ENCODE measurements around the gene CDKN2A. TPM values are rescaled to one million over a fixed set of nuclear protein-coding genes. Genes with fewer than 3 reads are reported as not detected.

Gene CDKN2A
- polyA plus RNA-seq, 1 donor (not counting 4 experiments of a cell fraction or from before 2014, with no cell fraction given): 65.3 TPM

- H3K9me3 ChIP-seq (ENCODE audit: control insufficient read depth, low read depth, low read length): no peaks in the 10 kb centered on the region
- no peaks in the 10 kb centered on the region for H3K27me3 ChIP-seq (ENCODE audit: control insufficient read depth, extremely low read depth, insufficient read depth, low read length)
- H3K4me3 ChIP-seq (ENCODE audit: control insufficient read depth in 2 of 3, extremely low read depth in 1 of 3, insufficient read depth in 2 of 3, low read depth in 1 of 3, low read length in 3 of 3): no peak overlapping the region
- no peak overlapping the region for H3K4me2 ChIP-seq (ENCODE audit: control insufficient read depth, extremely low read depth, insufficient read depth, low read depth, low read length)
- dilution Hi-C loops (cut with MboI; ENCODE audit: extremely low pct_ligation_motif_present, low sequenced_read_pairs): no loop called here
- H2AFZ ChIP-seq (ENCODE audit: control insufficient read depth, low read length): no peak overlapping the region
- TF ChIP-seq CTCF (optimal IDR thresholded peaks at IDR 0.05 in 1 of 3, IDR thresholded peaks at IDR 0.05 in 1 of 3, conservative IDR thresholded peaks at IDR 0.05 in 1 of 3; ENCODE audit: extremely low read depth in 1 of 3, insufficient read depth in 2 of 3, low read length in 3 of 3) (no peak), EZH2 (IDR thresholded peaks at IDR 0.05; ENCODE audit: low read length) (no peak)
- no peaks in the 10 kb centered on the region for H3K9me1 ChIP-seq (ENCODE audit: control insufficient read depth, extremely low read depth, insufficient read depth, low read length)
- DNase-seq (ENCODE audit: low read depth, low spot score) (no peak), FAIRE-seq (peak; percentile 70)
- no peaks in the 10 kb centered on the region for H3K79me2 ChIP-seq (ENCODE audit: control insufficient read depth, insufficient read depth, low read length)
- H3K27ac ChIP-seq (ENCODE audit: control insufficient read depth, insufficient read depth, low read length): no peak overlapping the region
- peaks cover 23% of the 10 kb centered on the region for H3K4me1 ChIP-seq (ENCODE audit: control insufficient read depth, extremely low read depth, insufficient read depth, low read length)
- H3K9ac ChIP-seq (ENCODE audit: control insufficient read depth, extremely low read depth, insufficient read depth, low read length): no peak overlapping the region
- H4K20me1 ChIP-seq (ENCODE audit: control insufficient read depth, extremely low read depth, insufficient read depth, low read length): no peaks in the 10 kb centered on the region
- no peaks in the 10 kb centered on the region for H3K36me3 ChIP-seq (ENCODE audit: control insufficient read depth in 2 of 2, extremely low read depth in 1 of 2, insufficient read depth in 2 of 2, low read length in 2 of 2)
Observed at GRCh38 chr9:21931428-21931827, 62.8 kb downstream of the CDKN2A start.

- no peak overlapping the region for H2AFZ ChIP-seq (ENCODE audit: control insufficient read depth, low read length)
- no peak overlapping the region for H3K4me2 ChIP-seq (ENCODE audit: control insufficient read depth, extremely low read depth, insufficient read depth, low read depth, low read length)
- DNase-seq (ENCODE audit: low read depth, low spot score) (no peak), FAIRE-seq (no peak)
- H3K9ac ChIP-seq (ENCODE audit: control insufficient read depth, extremely low read depth, insufficient read depth, low read length): no peak overlapping the region
- no peaks in the 10 kb centered on the region for H3K27me3 ChIP-seq (ENCODE audit: control insufficient read depth, extremely low read depth, insufficient read depth, low read length)
- no peak overlapping the region for H3K27ac ChIP-seq (ENCODE audit: control insufficient read depth, insufficient read depth, low read length)
- no peaks in the 10 kb centered on the region for H3K9me1 ChIP-seq (ENCODE audit: control insufficient read depth, extremely low read depth, insufficient read depth, low read length)
- no peak for TF ChIP-seq CTCF (optimal IDR thresholded peaks at IDR 0.05 in 1 of 3, IDR thresholded peaks at IDR 0.05 in 1 of 3, conservative IDR thresholded peaks at IDR 0.05 in 1 of 3; ENCODE audit: extremely low read depth in 1 of 3, insufficient read depth in 2 of 3, low read length in 3 of 3)
- dilution Hi-C loops (cut with MboI; ENCODE audit: extremely low pct_ligation_motif_present, low sequenced_read_pairs): no loop called here
- H3K9me3 ChIP-seq (ENCODE audit: control insufficient read depth, low read depth, low read length): no peaks in the 10 kb centered on the region
- H3K79me2 ChIP-seq (ENCODE audit: control insufficient read depth, insufficient read depth, low read length): no peaks in the 10 kb centered on the region
- H4K20me1 ChIP-seq (ENCODE audit: control insufficient read depth, extremely low read depth, insufficient read depth, low read length): no peaks in the 10 kb centered on the region
- H3K4me3 ChIP-seq (ENCODE audit: control insufficient read depth in 2 of 3, extremely low read depth in 1 of 3, insufficient read depth in 2 of 3, low read depth in 1 of 3, low read length in 3 of 3): no peak overlapping the region
- no peaks in the 10 kb centered on the region for H3K36me3 ChIP-seq (ENCODE audit: control insufficient read depth in 2 of 2, extremely low read depth in 1 of 2, insufficient read depth in 2 of 2, low read length in 2 of 2)
- H3K4me1 ChIP-seq (ENCODE audit: control insufficient read depth, extremely low read depth, insufficient read depth, low read length): peaks cover 9% of the 10 kb centered on the region
Observed at GRCh38 chr9:21927752-21928151, 66.4 kb downstream of the CDKN2A start.
